ENCODE measurements around the gene TMOD1.

DNA sequence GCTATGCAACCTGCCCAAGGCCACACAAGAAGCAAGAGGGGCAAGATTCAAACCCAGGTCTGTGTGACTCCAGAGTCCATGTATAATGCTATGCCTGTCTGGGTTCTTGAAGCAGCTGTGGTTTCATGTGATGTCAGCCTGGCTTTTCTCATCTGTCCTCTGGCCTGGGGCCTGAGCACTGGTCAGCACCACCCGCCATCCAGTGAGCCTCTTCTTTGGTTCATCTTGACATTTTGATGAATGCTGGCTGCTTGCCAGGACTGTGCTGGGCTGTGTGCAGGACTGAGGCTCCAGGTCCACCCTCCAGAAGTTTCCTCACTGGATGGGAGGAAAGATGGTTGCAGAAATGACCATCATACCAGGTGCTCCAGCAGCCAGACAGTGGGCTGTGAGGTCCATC, 70.2 kb downstream of the TMOD1 start:
- TF ChIP-seq EZH2 (IDR thresholded peaks at IDR 0.05; ENCODE audit: insufficient read depth, poor library complexity, severe bottlenecking) (no peak), EZH2phosphoT487 (IDR thresholded peaks at IDR 0.05; ENCODE audit: insufficient read depth, low read depth) (no peak)
